ENCODE results near the gene BOLA3.
A peak's percentile ranks its signal among the peaks of the same experiment; 100 is the strongest.

Gene BOLA3

DNA sequence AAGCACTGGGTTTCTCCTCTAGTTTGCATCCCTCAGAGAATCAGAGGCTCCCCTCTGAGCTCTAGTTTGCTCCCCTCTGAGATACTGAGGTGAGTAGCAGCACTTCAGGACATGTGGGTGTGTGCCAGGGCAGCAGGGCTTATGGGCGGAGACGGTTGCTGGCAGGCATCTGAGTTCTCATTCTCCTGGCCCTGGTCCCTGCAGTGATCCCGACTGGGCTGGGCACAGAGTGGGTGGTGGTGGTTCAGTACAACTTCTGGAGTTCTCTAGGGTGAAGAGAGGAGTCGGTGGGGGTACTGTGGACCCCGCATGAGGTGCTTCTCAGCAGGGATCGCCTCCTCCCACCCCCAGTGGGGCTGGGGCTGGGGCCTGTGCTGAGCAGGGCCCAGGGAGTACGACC, 47.9 kb downstream of the BOLA3 start:
- no peak for TF ChIP-seq CTCF (conservative IDR thresholded peaks at IDR 0.05; ENCODE audit: low read depth)
- no peak for DNase-seq (ENCODE audit: low spot score)
- ChIA-PET CTCF (no interaction called here), POLR2A (ENCODE audit: low non-redundant PET) (no interaction called here)
- H3K27ac ChIP-seq, result peak overlapping the region; percentile 52

- H3K27ac ChIP-seq, result peak overlapping the region; percentile 52
- POLR2A ChIA-PET (ENCODE audit: low non-redundant PET), result no interaction called here
- CTCF ChIA-PET, result no interaction called here
- no peak for TF ChIP-seq CTCF (conservative IDR thresholded peaks at IDR 0.05; ENCODE audit: low read depth)
- DNase-seq (ENCODE audit: low spot score), result no peak
Observed at GRCh38 chr2:74099271-74099670, 48.4 kb downstream of the BOLA3 start.

DNA sequence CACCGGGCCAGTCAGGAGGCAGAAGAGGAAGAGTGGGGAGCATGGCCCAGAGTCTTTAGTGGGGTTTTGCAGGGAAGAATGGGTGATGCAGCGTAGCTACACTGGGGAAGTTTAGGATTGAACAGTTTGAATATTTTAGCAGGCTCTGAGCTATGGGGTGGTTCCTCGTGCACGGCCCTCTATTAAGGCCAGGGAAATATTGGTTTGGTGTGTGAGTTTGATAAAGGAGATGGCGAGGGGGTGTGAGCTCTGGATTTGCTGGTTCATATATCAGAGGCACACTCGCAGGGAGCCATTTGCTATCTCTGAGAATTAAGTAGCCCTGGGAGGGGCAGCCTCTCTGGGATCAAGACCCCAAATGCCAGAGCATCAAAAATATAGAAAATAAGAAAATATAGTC, 50.1 kb downstream of the BOLA3 start:
- H3K27ac ChIP-seq, result 0 out of 2 replicates have a peak overlapping the region, but pooled peaks have one; percentile 21
- no peak for DNase-seq (ENCODE audit: low spot score)
- POLR2A ChIA-PET (ENCODE audit: low non-redundant PET), result no interaction called here
- CTCF ChIA-PET, result no interaction called here
- no peak for TF ChIP-seq CTCF (conservative IDR thresholded peaks at IDR 0.05; ENCODE audit: low read depth)

GRCh38 chr2:74096052-74096451, 51.7 kb downstream of the BOLA3 start:
- POLR2A ChIA-PET (ENCODE audit: low non-redundant PET), result no interaction called here
- no peak for TF ChIP-seq CTCF (conservative IDR thresholded peaks at IDR 0.05; ENCODE audit: low read depth)
- no peak overlapping the region for H3K27ac ChIP-seq
- DNase-seq (ENCODE audit: low spot score), result no peak
- CTCF ChIA-PET, result no interaction called here

- ChIA-PET CTCF (no interaction called here), POLR2A (ENCODE audit: low non-redundant PET) (no interaction called here)
- DNase-seq (ENCODE audit: low spot score), result no peak
- no peak for TF ChIP-seq CTCF (conservative IDR thresholded peaks at IDR 0.05; ENCODE audit: low read depth)
- H3K27ac ChIP-seq, result no peak overlapping the region
Observed at GRCh38 chr2:74095632-74096031, 52.1 kb downstream of the BOLA3 start.

- no peak for DNase-seq (ENCODE audit: low spot score)
- ChIA-PET POLR2A (ENCODE audit: low non-redundant PET) (no interaction called here), CTCF (no interaction called here)
- no peak overlapping the region for H3K27ac ChIP-seq
- TF ChIP-seq CTCF (conservative IDR thresholded peaks at IDR 0.05; ENCODE audit: low read depth), result no peak
Observed at GRCh38 chr2:74094291-74094690, 53.4 kb downstream of the BOLA3 start.

DNA sequence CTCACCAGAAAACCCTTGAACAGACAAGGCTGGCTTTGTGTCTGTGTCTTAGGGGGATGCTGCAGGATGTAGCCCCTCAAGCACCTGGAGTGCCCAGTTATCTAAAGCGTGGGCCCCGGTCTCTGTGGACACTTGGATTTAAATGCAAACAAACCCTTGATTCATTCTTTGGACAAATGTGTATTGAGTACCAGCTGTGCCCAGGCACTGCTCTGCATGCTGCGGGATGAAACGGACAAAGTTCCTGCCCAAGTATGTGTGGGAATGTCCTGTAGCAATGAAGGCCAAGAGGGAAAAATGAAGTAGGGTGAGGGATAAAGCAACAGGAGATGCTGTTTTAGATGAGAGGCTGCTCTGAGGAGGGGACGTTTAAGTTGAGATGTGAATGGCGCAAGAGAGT, 53.9 kb downstream of the BOLA3 start:
- ChIA-PET CTCF (no interaction called here), POLR2A (ENCODE audit: low non-redundant PET) (no interaction called here)
- no peak for TF ChIP-seq CTCF (conservative IDR thresholded peaks at IDR 0.05; ENCODE audit: low read depth)
- DNase-seq (ENCODE audit: low spot score), result no peak
- no peak overlapping the region; the same call in 1 of the 2 replicates for H3K27ac ChIP-seq

Data from RWPE1 (cell line).